Keratinocyte (primary cell): ENCODE measurements around the gene SUV39H1. TPM values are rescaled to one million over a fixed set of nuclear protein-coding genes. Genes with fewer than 3 reads are reported as not detected.

Experiments used
- DNase-seq: peaks from one replicate; pipeline ENCODE4 v3.0.0-alpha.2; 2011; ENCODE audit warnings: low read depth, missing footprints, low spot score
- FAIRE-seq: peaks from 2 replicates; lab custom pipeline; 2011; peaks lifted over from hg19 to GRCh38; lab: Jason Lieb, UNC
- H2AFZ ChIP-seq: 2 replicates; pipeline ENCODE4 v1.6.0; 2012; ENCODE audit warnings: low read length, control low read depth, inconsistent platforms; ENCODE audit not compliant: control insufficient read depth
- H3K27ac ChIP-seq: 2 replicates; pipeline ENCODE4 v1.5.1; 2011; ENCODE audit warnings: low read length; ENCODE audit not compliant: control insufficient read depth, insufficient read depth
- H3K27me3 ChIP-seq: 3 replicates; pipeline ENCODE4 v1.6.0; 2011; ENCODE audit warnings: low read length; ENCODE audit not compliant: control insufficient read depth, insufficient read depth; ENCODE audit errors: extremely low read depth
- H3K36me3 ChIP-seq, 2 experiments: 2 replicates in 1 of 2; 3 replicates in 1 of 2; pipeline ENCODE4 v1.5.1; 2011; ENCODE audit warnings: low read length in 2 of 2, mild to moderate bottlenecking in 1 of 2; ENCODE audit not compliant: control insufficient read depth in 2 of 2, insufficient read depth in 2 of 2; ENCODE audit errors: extremely low read depth in 1 of 2
- H3K4me1 ChIP-seq: 3 replicates; pipeline ENCODE4 v1.5.1; 2011; ENCODE audit warnings: low read length; ENCODE audit not compliant: control insufficient read depth, insufficient read depth; ENCODE audit errors: extremely low read depth
- H3K4me2 ChIP-seq: 3 replicates; pipeline ENCODE4 v1.6.0; 2011; ENCODE audit warnings: low read depth, low read length; ENCODE audit not compliant: control insufficient read depth, insufficient read depth; ENCODE audit errors: extremely low read depth
- H3K4me3 ChIP-seq, 3 experiments: fragments of 200-600 bp in 1 of 3; sonication (generic) in 1 of 3; 2 replicates in 2 of 3; 3 replicates in 1 of 3; pipeline ENCODE4 v1.5.1; 2011 to 2016; ENCODE audit warnings: low read length in 3 of 3, mild to moderate bottlenecking in 3 of 3, control low read depth in 2 of 3, inconsistent platforms in 1 of 3, low read depth in 1 of 3, mixed read lengths in 1 of 3, mixed run types in 1 of 3, moderate library complexity in 1 of 3; ENCODE audit not compliant: control insufficient read depth in 2 of 3, insufficient read depth in 2 of 3; ENCODE audit errors: extremely low read depth in 1 of 3
- H3K79me2 ChIP-seq: 2 replicates; pipeline ENCODE4 v1.6.0; 2012; ENCODE audit warnings: low read length; ENCODE audit not compliant: control insufficient read depth, insufficient read depth
- H3K9ac ChIP-seq: 3 replicates; pipeline ENCODE4 v1.6.0; 2011; ENCODE audit warnings: low read length; ENCODE audit not compliant: control insufficient read depth, insufficient read depth; ENCODE audit errors: extremely low read depth
- H3K9me1 ChIP-seq: 3 replicates; pipeline ENCODE4 v1.6.0; 2011; ENCODE audit warnings: low read length; ENCODE audit not compliant: control insufficient read depth, insufficient read depth; ENCODE audit errors: extremely low read depth
- H3K9me3 ChIP-seq: 2 replicates; pipeline ENCODE4 v1.5.1; 2012; ENCODE audit warnings: low read depth, low read length; ENCODE audit not compliant: control insufficient read depth
- H4K20me1 ChIP-seq: 3 replicates; pipeline ENCODE4 v1.6.0; 2011; ENCODE audit warnings: low read length; ENCODE audit not compliant: control insufficient read depth, insufficient read depth; ENCODE audit errors: extremely low read depth
- EZH2 ChIP-seq: IDR thresholded peaks from one replicate; pipeline ENCODE4 v1.6.1; 2012; ENCODE audit warnings: inconsistent platforms, mild to moderate bottlenecking, low read length, moderate library complexity
- dilution Hi-C: fragments of 300-500 bp; cut with MboI; formaldehyde crosslinking; loops from one replicate; pipeline ENCODE4 v1.7.0; 2020; ENCODE audit warnings: low sequenced_read_pairs; ENCODE audit not compliant: extremely low pct_ligation_motif_present
- polyA plus RNA-seq, 5 experiments: library from polyadenylated mRNA; depleted of rRNA in 3 of 5; stranded (reverse) in 3 of 5; stranded (forward) in 1 of 5; unstranded in 1 of 5; fragments of >200 nt; gene quantifications; 1 replicate in 1 of 5; 2 replicates in 3 of 5; 3 replicates in 1 of 5; pipeline versions ENCODE4 v1.2.1 to v1.2.3, GENCODE V29; 2011 to 2012; ENCODE audit warnings: missing spikeins in 2 of 5, low read depth in 1 of 5, low replicate concordance in 1 of 5
- TF ChIP-seq, protein P1 (sequence below), 3 experiments: IDR thresholded peaks in 1 of 3; conservative IDR thresholded peaks in 1 of 3; optimal IDR thresholded peaks in 1 of 3; 2 replicates in 2 of 3; 3 replicates in 1 of 3; pipeline versions ENCODE3 to v1.5.1; 2011; ENCODE audit warnings: low read length in 3 of 3, mild to moderate bottlenecking in 3 of 3, moderate library complexity in 2 of 3, control low read depth in 1 of 3, inconsistent platforms in 1 of 3; ENCODE audit not compliant: insufficient read depth in 2 of 3; ENCODE audit errors: extremely low read depth in 1 of 3

The SUV39H1 gene
- polyA plus RNA-seq, 1 donor (not counting 4 experiments of a cell fraction or from before 2014, with no cell fraction given) = 4.9 TPM

DNA sequence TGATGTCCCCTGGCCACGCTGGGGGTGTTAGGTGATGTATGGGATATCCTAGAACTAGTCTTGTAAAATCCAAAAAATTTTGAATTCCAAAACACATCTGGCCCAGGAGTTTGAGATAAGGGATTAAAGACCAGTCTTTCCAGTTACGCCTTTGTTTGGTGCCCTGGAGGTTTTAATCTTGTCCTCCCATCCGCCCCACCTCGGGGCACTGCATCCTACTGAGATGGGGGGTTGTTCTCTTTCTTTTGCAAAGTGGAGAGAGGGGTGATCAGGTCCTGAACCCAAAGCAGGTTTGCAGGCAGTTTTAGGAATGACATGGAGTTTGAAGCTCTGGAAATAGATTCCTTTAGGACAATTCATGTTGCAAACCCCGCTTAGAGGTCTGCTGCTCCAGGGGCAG lies 1.8 kb downstream of the SUV39H1 start:
- dilution Hi-C loops = no loop called here
- Histone ChIP-seq H3K36me3 (peaks cover 0 to 2% of the 10 kb centered on the region in 2 experiments), H3K79me2 (peaks cover 24% of the 10 kb centered on the region), H3K27me3 (no peaks in the 10 kb centered on the region), H3K4me1 (peaks cover 10% of the 10 kb centered on the region), H3K9ac (no peak overlapping the region), H2AFZ (no peak overlapping the region), H3K4me3 (no peak overlapping the region), H3K27ac (no peak overlapping the region), H3K4me2 (no peak overlapping the region), H3K9me1 (no peaks in the 10 kb centered on the region), H4K20me1 (no peaks in the 10 kb centered on the region), H3K9me3 (no peaks in the 10 kb centered on the region)
- no peak for TF ChIP-seq EZH2
- TF ChIP-seq, protein P1, sequence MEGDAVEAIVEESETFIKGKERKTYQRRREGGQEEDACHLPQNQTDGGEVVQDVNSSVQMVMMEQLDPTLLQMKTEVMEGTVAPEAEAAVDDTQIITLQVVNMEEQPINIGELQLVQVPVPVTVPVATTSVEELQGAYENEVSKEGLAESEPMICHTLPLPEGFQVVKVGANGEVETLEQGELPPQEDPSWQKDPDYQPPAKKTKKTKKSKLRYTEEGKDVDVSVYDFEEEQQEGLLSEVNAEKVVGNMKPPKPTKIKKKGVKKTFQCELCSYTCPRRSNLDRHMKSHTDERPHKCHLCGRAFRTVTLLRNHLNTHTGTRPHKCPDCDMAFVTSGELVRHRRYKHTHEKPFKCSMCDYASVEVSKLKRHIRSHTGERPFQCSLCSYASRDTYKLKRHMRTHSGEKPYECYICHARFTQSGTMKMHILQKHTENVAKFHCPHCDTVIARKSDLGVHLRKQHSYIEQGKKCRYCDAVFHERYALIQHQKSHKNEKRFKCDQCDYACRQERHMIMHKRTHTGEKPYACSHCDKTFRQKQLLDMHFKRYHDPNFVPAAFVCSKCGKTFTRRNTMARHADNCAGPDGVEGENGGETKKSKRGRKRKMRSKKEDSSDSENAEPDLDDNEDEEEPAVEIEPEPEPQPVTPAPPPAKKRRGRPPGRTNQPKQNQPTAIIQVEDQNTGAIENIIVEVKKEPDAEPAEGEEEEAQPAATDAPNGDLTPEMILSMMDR (optimal IDR thresholded peaks at IDR 0.05 in 1 of 3, IDR thresholded peaks at IDR 0.05 in 1 of 3, conservative IDR thresholded peaks at IDR 0.05 in 1 of 3; ENCODE audit: extremely low read depth in 1 of 3, insufficient read depth in 2 of 3, low read length in 3 of 3) = no peak
- DNase-seq = no peak
- FAIRE-seq = no peak

DNA sequence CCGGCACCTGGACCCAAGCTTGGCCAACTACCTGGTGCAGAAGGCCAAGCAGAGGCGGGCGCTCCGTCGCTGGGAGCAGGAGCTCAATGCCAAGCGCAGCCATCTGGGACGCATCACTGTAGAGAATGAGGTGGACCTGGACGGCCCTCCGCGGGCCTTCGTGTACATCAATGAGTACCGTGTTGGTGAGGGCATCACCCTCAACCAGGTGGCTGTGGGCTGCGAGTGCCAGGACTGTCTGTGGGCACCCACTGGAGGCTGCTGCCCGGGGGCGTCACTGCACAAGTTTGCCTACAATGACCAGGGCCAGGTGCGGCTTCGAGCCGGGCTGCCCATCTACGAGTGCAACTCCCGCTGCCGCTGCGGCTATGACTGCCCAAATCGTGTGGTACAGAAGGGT lies 3.7 kb downstream of the SUV39H1 start:
- Histone ChIP-seq H3K27me3 (no peaks in the 10 kb centered on the region), H3K9me3 (no peaks in the 10 kb centered on the region), H3K9ac (no peak overlapping the region), H3K9me1 (no peaks in the 10 kb centered on the region), H4K20me1 (no peaks in the 10 kb centered on the region), H3K4me1 (peaks cover 22% of the 10 kb centered on the region), H3K79me2 (peaks cover 31% of the 10 kb centered on the region), H3K4me3 (no peak overlapping the region), H2AFZ (no peak overlapping the region), H3K36me3 (peaks cover 0 to 2% of the 10 kb centered on the region in 2 experiments), H3K4me2 (no peak overlapping the region), H3K27ac (no peak overlapping the region)
- FAIRE-seq = no peak
- TF ChIP-seq, protein P1 (optimal IDR thresholded peaks at IDR 0.05 in 1 of 3, IDR thresholded peaks at IDR 0.05 in 1 of 3, conservative IDR thresholded peaks at IDR 0.05 in 1 of 3; ENCODE audit: extremely low read depth in 1 of 3, insufficient read depth in 2 of 3, low read length in 3 of 3) = no peak
- TF ChIP-seq EZH2 = no peak
- no peak for DNase-seq
- dilution Hi-C loops = no loop called here
